Activated naive CD4-positive, alpha-beta T cell treated with anti-CD3 and anti-CD28 coated beads, Interleukin-2, amount 50 U/mL, for 24 hours (primary cell): ENCODE data around the gene C1orf167.

ENCODE experiments used
- H3K27ac Mint-ChIP-seq: one replicate; pipeline ENCODE4 v1.8.0; 2021; ENCODE audit warnings: mild to moderate bottlenecking, mixed read lengths
- H3K27me3 Mint-ChIP-seq: one replicate; pipeline ENCODE4 v1.8.0; 2021; ENCODE audit warnings: mixed read lengths
- H3K36me3 Mint-ChIP-seq: one replicate; pipeline ENCODE4 v1.8.0; 2021; ENCODE audit warnings: mixed read lengths
- H3K4me1 Mint-ChIP-seq: one replicate; pipeline ENCODE4 v1.8.0; 2021; ENCODE audit warnings: mixed read lengths
- H3K4me3 Mint-ChIP-seq: one replicate; pipeline ENCODE4 v1.8.0; 2021; ENCODE audit warnings: mild to moderate bottlenecking, mixed read lengths
- H3K9me3 Mint-ChIP-seq: one replicate; pipeline ENCODE4 v1.8.0; 2021; ENCODE audit warnings: mixed read lengths

The C1orf167 gene

GRCh38 chr1:11731691-11732283 lies 30.2 kb upstream of the C1orf167 start:
- H3K4me3 Mint-ChIP-seq = peak overlapping the region; percentile 74
- H3K9me3 Mint-ChIP-seq = no peaks in the 10 kb centered on the region
- no peaks in the 10 kb centered on the region for H3K27me3 Mint-ChIP-seq
- peaks cover 46% of the 10 kb centered on the region for H3K4me1 Mint-ChIP-seq
- no peaks in the 10 kb centered on the region for H3K36me3 Mint-ChIP-seq
- H3K27ac Mint-ChIP-seq = peak overlapping the region; percentile 92

- peaks cover 61% of the 10 kb centered on the region for H3K4me1 Mint-ChIP-seq
- no peaks in the 10 kb centered on the region for H3K36me3 Mint-ChIP-seq
- H3K27me3 Mint-ChIP-seq = no peaks in the 10 kb centered on the region
- H3K9me3 Mint-ChIP-seq = no peaks in the 10 kb centered on the region
- H3K4me3 Mint-ChIP-seq = no peak overlapping the region
- no peak overlapping the region for H3K27ac Mint-ChIP-seq
These were observed 28.7 kb upstream of the C1orf167 start for GRCh38 chr1:11733306-11733705.

- no peaks in the 10 kb centered on the region for H3K9me3 Mint-ChIP-seq
- H3K27ac Mint-ChIP-seq = no peak overlapping the region
- no peaks in the 10 kb centered on the region for H3K36me3 Mint-ChIP-seq
- H3K4me1 Mint-ChIP-seq = peaks cover 67% of the 10 kb centered on the region
- no peaks in the 10 kb centered on the region for H3K27me3 Mint-ChIP-seq
- peak overlapping the region; percentile 95 for H3K4me3 Mint-ChIP-seq
These were observed 26.5 kb upstream of the C1orf167 start for GRCh38 chr1:11735531-11735853.

DNA sequence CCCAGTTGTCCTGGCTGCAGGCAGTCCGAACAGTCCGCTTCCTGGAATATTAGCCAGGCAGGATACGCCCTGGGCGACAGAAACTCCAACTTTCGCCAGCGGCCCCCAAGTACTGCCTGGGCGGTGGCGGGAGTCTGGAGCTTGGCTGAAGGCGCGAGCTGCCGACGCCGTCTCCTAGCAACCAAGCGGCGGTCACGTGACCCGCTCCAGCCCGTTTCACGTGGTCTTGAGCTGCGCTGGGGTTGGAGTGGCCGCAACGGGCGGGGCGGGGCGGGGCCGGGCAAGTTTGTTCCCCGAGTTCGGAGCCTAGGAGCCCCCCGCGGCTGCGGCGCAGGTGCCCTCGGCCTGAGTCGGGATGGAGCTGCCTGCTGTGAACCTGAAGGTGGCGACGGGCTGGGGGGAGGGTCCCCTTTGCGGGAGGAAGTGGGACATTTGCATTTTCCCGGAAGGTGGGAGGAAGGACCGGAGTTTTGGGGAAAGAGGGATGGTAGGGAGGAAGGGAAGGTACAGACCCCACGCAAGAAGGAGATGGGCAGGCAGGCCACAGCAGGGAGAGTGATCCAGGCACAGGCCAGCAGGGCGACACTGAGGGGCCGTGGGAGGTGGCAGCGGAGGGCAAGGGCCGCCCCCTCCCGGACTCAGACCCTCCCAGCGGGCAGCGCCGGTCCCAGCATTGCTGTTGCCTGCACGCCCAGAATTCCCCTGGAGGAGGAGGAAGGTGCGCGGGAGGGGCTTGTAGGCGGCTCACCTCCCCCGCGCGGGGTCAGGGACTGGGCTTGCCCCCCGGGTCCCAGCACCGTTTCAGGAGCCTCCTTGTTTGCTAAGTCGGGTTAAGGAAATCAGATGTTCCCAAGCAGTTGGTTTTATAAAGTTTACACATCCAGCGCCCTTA lies 25.9 kb upstream of the C1orf167 start, which contains the start of gene AGTRAP:
TSS of gene AGTRAP (plus strand) at position 283 of the 892 bp plus-strand sequence. CDS start at position 356, 73 bp downstream.
- Mint-ChIP-seq H3K27me3 (no peaks in the 10 kb centered on the region), H3K4me3 (peak within 1 kb of the TSS; percentile 95), H3K9me3 (no peaks in the 10 kb centered on the region), H3K36me3 (no peaks in the 10 kb centered on the region), H3K4me1 (peaks cover 67% of the 10 kb centered on the region), H3K27ac (peak within 1 kb of the TSS; percentile 92)

DNA sequence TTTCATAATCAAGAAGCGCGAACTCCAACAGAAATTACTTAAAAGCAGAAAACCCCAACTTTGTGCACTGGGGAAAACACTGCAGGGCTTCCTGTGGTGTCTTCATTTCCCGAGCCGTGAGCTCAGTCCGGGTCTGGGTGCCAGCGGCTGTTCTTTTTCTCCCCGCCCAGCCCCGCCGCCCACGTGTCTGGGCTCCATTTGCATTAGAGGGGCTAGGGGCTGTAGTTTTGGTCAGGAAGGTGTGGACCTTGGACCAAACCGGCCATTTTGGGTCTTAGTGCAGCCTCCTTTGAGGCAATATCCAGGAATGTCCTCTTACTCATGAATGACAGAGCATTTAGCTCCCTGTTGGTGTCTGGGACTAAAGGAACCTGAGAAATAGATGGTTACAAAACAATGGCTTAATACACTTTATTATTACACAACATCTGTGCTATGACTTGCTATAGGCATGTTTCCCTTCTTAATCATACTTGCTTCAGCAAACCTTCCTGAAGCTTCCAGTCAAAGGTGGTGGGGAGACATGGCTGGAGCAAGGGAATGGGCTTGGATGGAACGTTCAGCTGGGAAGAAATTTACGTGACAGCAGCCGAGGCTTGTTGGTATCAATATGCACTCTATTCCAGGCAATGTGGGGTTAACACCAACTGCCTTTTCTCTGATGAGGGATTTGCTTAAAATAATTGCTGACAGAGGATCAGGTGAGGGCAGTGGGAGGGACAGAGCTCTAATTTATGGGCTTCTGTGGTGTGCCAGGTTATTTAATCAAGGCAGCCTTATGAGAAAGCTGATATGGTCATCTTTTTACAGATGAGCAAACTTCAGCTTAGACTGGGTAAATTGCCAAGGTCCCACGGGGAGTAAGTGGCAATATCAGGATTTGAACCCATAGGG lies 25.0 kb upstream of the C1orf167 start:
- H3K4me1 Mint-ChIP-seq = peaks cover 67% of the 10 kb centered on the region
- H3K27me3 Mint-ChIP-seq = no peaks in the 10 kb centered on the region
- H3K4me3 Mint-ChIP-seq = peak overlapping the region; percentile 95
- H3K9me3 Mint-ChIP-seq = no peaks in the 10 kb centered on the region
- peak overlapping the region; percentile 12 for H3K27ac Mint-ChIP-seq
- H3K36me3 Mint-ChIP-seq = no peaks in the 10 kb centered on the region

DNA sequence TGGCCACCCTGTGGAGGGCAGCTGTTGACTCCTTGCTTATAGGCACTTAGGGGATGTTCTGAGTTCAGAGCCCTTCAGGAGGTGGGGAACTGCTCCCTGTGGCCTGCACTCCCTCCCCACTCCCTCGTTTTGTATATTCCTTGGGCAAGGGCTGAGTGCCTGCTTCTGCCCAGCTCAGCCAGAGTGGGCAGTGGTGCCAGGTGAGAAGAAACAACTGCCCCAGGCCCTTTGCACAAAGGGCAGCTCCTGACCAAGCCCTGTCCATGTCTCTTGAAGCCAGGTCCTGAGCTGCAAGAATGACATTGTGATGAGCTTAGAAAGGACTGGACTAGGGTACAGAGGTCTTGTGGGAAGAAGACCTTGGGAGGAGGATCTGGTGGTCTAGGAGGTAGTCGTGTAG lies 23.9 kb upstream of the C1orf167 start:
- Mint-ChIP-seq H3K27ac (no peak overlapping the region), H3K4me3 (no peak overlapping the region), H3K36me3 (no peaks in the 10 kb centered on the region)

DNA sequence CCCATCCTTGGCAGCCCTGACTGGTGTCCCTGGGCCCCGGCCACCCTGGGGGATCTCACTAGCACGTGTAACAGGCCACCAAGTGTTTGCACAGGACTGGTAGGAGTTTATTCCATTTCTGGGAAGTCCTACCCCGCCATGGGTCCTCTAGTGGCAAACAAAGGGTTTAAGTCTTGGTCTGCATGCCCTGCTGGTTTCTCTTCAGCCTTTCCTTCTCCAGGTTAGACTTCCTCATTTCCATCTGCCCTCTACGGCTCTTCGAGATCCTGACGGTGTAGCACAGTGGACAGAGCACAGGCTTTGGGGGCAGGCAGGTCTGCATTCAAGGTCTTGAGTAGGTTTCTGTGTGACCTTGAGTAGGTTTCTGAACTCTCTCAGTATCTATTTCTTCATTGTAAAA lies 23.2 kb upstream of the C1orf167 start:
- no peak overlapping the region for H3K4me3 Mint-ChIP-seq
- H3K27ac Mint-ChIP-seq = peak overlapping the region; percentile 17
- H3K27me3 Mint-ChIP-seq = no peaks in the 10 kb centered on the region
- H3K9me3 Mint-ChIP-seq = no peaks in the 10 kb centered on the region
- H3K4me1 Mint-ChIP-seq = peaks cover 64% of the 10 kb centered on the region
- H3K36me3 Mint-ChIP-seq = no peaks in the 10 kb centered on the region

More for the DNA sequence above, 23.9 kb upstream of the C1orf167 start:
- no peaks in the 10 kb centered on the region for H3K27me3 Mint-ChIP-seq
- no peaks in the 10 kb centered on the region for H3K9me3 Mint-ChIP-seq
- H3K4me1 Mint-ChIP-seq = peaks cover 66% of the 10 kb centered on the region

- H3K9me3 Mint-ChIP-seq = no peaks in the 10 kb centered on the region
- H3K4me3 Mint-ChIP-seq = peak overlapping the region; percentile 49
- no peaks in the 10 kb centered on the region for H3K36me3 Mint-ChIP-seq
- peak overlapping the region; percentile 51 for H3K27ac Mint-ChIP-seq
- H3K4me1 Mint-ChIP-seq = peaks cover 61% of the 10 kb centered on the region
- no peaks in the 10 kb centered on the region for H3K27me3 Mint-ChIP-seq
These were observed 21.5 kb upstream of the C1orf167 start for GRCh38 chr1:11740258-11741192.

DNA sequence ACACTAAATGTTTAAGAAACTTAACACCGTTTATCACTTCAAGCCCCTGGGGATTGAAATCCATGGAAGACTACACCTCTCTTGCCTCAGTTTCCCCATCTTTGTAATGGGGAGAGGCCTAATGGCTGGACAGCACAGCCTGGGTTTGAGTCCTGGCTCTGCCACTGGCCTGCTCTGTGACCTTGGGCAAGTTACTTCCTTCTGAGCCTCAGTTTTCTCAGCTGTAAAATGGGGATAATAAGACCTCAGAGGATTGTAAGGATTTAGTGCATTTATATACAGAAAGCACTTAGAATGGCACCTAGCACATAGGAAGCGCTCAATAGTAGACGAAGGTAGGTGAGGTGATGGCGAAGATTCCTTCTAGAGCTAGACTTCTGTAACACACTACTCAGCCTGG lies 20.5 kb upstream of the C1orf167 start:
- H3K9me3 Mint-ChIP-seq = no peaks in the 10 kb centered on the region
- peaks cover 61% of the 10 kb centered on the region for H3K4me1 Mint-ChIP-seq
- no peak overlapping the region for H3K27ac Mint-ChIP-seq
- no peaks in the 10 kb centered on the region for H3K36me3 Mint-ChIP-seq
- no peaks in the 10 kb centered on the region for H3K27me3 Mint-ChIP-seq
- no peak overlapping the region for H3K4me3 Mint-ChIP-seq

DNA sequence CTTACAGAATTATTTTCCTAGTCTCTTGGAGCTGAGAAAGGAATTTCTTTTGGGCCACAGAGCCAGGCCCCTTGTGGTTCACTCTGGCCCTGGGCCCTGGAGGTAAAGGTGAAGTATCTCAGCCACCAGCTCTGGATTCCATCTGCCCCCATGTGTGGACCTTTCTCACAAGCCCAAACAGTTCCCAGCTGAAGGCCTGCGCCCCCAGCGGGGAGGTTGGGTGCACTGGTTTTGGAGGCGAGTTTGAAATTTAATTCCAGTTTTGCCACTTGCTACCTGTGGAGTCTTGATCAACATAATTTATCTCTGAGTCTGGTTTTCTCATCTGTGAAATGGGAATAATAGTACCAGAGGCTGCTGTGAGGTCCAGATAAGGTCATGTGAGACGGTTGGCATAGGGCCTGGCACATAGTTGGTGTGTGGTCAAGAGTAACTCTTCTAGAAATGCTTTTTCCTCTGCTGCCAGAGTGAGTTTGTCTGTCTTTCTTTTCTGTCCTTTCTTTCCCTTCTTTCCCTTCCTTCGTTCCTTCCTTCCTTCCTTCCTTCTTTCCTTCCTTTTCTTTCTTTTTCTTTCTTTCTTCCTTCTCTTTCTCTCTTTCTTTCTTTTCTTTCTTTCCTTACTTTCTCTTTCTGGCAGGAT lies 20.0 kb upstream of the C1orf167 start:
- H3K9me3 Mint-ChIP-seq = no peaks in the 10 kb centered on the region
- H3K36me3 Mint-ChIP-seq = peaks cover 4% of the 10 kb centered on the region
- peaks cover 61% of the 10 kb centered on the region for H3K4me1 Mint-ChIP-seq
- no peaks in the 10 kb centered on the region for H3K27me3 Mint-ChIP-seq
- H3K4me3 Mint-ChIP-seq = peak overlapping the region; percentile 12
- peak overlapping the region; percentile 19 for H3K27ac Mint-ChIP-seq

GRCh38 chr1:11744287-11744686 lies 17.7 kb upstream of the C1orf167 start:
- no peak overlapping the region for H3K4me3 Mint-ChIP-seq
- H3K4me1 Mint-ChIP-seq = peaks cover 44% of the 10 kb centered on the region
- H3K27ac Mint-ChIP-seq = no peak overlapping the region
- no peaks in the 10 kb centered on the region for H3K9me3 Mint-ChIP-seq
- peaks cover 4% of the 10 kb centered on the region for H3K36me3 Mint-ChIP-seq
- H3K27me3 Mint-ChIP-seq = no peaks in the 10 kb centered on the region

DNA sequence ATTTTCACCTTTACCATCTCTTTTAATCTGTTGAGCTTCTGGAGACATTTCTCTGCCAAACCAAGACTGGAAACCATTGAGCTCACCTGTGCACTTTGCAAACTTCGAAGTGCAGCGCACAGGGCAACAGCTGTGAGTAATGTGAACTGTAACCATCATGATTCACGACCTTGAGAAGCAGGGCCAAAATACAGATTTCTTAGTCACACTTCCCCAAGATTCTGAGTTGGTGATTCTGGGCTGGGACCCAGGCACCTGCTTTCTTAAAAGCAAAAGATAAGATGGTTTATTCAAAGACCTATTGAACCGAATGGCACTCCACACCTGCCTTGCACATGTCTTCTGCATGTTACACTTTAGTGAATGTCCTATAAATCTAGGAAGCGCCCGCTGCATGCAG lies 15.9 kb upstream of the C1orf167 start:
- no peak overlapping the region for H3K27ac Mint-ChIP-seq

DNA sequence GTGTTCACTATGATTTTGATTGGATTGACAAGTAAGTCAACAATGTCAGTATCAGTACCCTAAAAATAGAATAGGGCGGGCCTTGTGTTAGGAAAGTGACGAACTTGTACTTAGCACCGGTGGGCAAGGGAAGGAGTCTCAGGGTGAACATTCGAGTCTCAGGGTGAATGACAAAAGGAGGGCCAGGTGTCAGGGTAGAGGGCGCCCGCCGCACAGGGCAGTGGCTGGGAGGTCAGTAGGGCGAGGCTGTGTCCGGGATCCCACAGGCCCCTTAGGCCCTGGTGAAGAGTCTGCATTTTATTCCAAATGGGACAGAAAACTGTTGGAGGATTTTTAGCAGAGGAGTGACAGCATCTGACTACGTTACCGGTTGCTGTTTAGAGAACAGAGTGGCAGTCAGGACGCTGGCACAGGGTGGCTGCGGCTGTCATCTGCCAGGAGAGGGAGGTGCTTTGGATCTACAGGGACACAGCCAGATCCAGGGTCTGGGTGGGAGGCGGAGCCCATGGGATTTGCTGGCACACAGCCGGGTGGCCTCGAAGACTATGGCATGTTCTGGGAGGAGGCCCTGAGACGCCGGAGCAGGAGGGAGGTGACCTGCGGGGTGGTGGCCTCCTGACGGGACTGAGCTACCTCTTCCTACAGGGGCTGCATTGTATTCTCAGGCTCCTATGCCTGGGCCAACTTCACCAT lies 15.1 kb upstream of the C1orf167 start:
- no peaks in the 10 kb centered on the region for H3K27me3 Mint-ChIP-seq
- peaks cover 19% of the 10 kb centered on the region for H3K4me1 Mint-ChIP-seq
- peak overlapping the region; percentile 38 for H3K27ac Mint-ChIP-seq
- H3K4me3 Mint-ChIP-seq = no peak overlapping the region
- H3K36me3 Mint-ChIP-seq = peaks cover 4% of the 10 kb centered on the region
- H3K9me3 Mint-ChIP-seq = no peaks in the 10 kb centered on the region

More for the DNA sequence above, 15.9 kb upstream of the C1orf167 start:
- Mint-ChIP-seq H3K4me3 (no peak overlapping the region), H3K9me3 (no peaks in the 10 kb centered on the region), H3K4me1 (peaks cover 27% of the 10 kb centered on the region), H3K36me3 (peaks cover 4% of the 10 kb centered on the region), H3K27me3 (no peaks in the 10 kb centered on the region)
